ENCODE results near the gene CACNG1. TPM values are rescaled to one million over a fixed set of nuclear protein-coding genes. Genes with fewer than 3 reads are reported as not detected.

The CACNG1 gene
- polyA plus RNA-seq, 1 of the 3 experiments (the other 2 are of a cell fraction), result not detected

DNA sequence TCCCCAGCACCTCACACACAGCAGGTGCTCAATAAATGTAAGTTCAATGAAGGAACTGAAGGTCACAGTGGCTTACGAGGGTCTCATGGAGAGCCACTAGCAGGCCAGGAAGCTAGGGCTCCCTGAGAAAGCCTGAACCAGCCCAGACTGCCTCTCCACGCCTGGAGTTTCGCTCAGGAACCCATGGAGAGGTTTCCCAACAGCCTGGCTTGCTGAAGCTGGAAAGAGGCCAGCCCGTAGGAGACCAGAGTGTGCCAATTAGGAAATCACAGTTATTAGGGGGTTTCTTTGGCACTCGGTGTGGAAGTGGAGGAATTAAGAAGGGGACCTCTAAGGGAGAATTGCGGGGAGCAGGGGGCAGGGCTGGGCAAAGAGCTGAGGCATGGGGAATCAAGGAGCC is 36.3 kb upstream of the CACNG1 start:
- Histone ChIP-seq H3K9me3 (no peaks in the 10 kb centered on the region), H3K4me3 (ENCODE audit: low read depth in 2 of 2, low read length in 1 of 2) (no peak overlapping the region), H3K36me3 (replicated peaks in 1 of 2; ENCODE audit: control insufficient read depth in 1 of 2, insufficient read depth in 2 of 2, low read length in 1 of 2) (no peaks in the 10 kb centered on the region), H4K20me1 (ENCODE audit: insufficient read depth) (no peaks in the 10 kb centered on the region), H3K27me3 (ENCODE audit: insufficient read depth) (no peaks in the 10 kb centered on the region), H3K4me2 (no peak overlapping the region), H3K9ac (no peak overlapping the region), H2AFZ (ENCODE audit: low read depth) (no peak overlapping the region), H3K79me2 (ENCODE audit: insufficient read depth) (no peaks in the 10 kb centered on the region), H3K4me1 (ENCODE audit: control insufficient read depth in 1 of 2, insufficient read depth in 2 of 2, low read depth in 1 of 2, low read length in 1 of 2) (peaks cover 0 to 30% of the 10 kb centered on the region in 2 experiments; a peak in 1 of 4 replicates), H3K27ac (ENCODE audit: low read depth in 2 of 2, low read length in 1 of 2) (peak overlapping the region in 1 of 2 experiments; percentile 20; a peak in 2 of 4 replicates), H3K9me2 (no peaks in the 10 kb centered on the region), H3F3A (replicated peaks; ENCODE audit: insufficient read depth) (no peaks in the 10 kb centered on the region)
- TF ChIP-seq JUND (IDR thresholded peaks at IDR 0.05), result no peak
- TF ChIP-seq NFIC (IDR thresholded peaks at IDR 0.05; ENCODE audit: borderline replicate concordance), result no peak
- ChIA-PET POLR2A (no interaction called here), CTCF (no interaction called here)
- no peak for DNase-seq
- WGBS (ENCODE audit: low lambda C conversion rate), result 65% methylated on average over 6 of the region's 6 CpGs

DNA sequence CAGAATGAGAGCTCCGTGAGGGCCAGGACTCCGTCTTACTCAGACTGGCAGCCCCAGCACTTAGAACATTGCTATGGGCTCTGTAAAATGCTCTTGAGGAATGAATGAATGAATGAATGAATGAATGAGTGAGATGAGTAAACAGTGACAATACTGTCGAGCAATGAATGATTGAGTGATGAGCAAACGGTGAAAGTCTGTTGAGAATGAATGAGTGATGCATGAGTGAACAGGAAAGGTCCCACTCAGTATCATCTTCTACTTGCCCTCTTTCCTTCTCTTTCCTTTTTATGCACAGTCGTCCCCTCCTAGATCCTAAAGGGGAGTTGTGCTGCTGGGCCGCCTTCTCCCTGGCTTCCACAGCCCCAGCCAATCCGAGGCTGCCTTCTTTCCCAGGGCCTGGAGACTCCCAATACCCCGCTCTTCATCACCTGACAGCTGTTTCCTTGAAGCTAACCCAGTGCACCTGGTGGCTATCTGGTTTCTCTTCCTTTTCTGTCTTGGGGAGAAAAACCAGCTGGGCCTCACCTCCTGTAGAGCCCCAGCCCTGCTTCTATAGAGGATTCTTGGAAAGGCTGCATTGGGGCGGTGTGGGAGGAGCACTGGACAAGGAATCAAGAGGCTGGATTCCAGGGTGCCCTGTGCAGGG is 32.7 kb upstream of the CACNG1 start:
- Histone ChIP-seq H3K4me1 (ENCODE audit: control insufficient read depth in 1 of 2, insufficient read depth in 2 of 2, low read depth in 1 of 2, low read length in 1 of 2) (peaks cover 0 to 54% of the 10 kb centered on the region in 2 experiments; a peak in 1 of 4 replicates), H3K27me3 (ENCODE audit: insufficient read depth) (no peaks in the 10 kb centered on the region), H3K27ac (ENCODE audit: low read depth in 2 of 2, low read length in 1 of 2) (no peak overlapping the region; a peak in 1 of 4 replicates), H3K9me3 (no peaks in the 10 kb centered on the region), H2AFZ (ENCODE audit: low read depth) (no peak overlapping the region), H3K9ac (no peak overlapping the region), H3K4me3 (ENCODE audit: low read depth in 2 of 2, low read length in 1 of 2) (no peak overlapping the region), H3K79me2 (ENCODE audit: insufficient read depth) (no peaks in the 10 kb centered on the region), H3K4me2 (no peak overlapping the region), H3F3A (replicated peaks; ENCODE audit: insufficient read depth) (no peaks in the 10 kb centered on the region), H3K36me3 (replicated peaks in 1 of 2; ENCODE audit: control insufficient read depth in 1 of 2, insufficient read depth in 2 of 2, low read length in 1 of 2) (no peaks in the 10 kb centered on the region), H3K9me2 (no peaks in the 10 kb centered on the region), H4K20me1 (ENCODE audit: insufficient read depth) (no peaks in the 10 kb centered on the region)
- TF ChIP-seq NRF1 (IDR thresholded peaks at IDR 0.05; ENCODE audit: low read depth, low read length), result no peak
- no peak for TF ChIP-seq EP300 (IDR thresholded peaks at IDR 0.05; ENCODE audit: borderline replicate concordance in 1 of 2, low read depth in 1 of 2, low read length in 1 of 2)
- ChIA-PET CTCF (no interaction called here), POLR2A (interaction anchor here (1.3 kb wide), 1 partner anchor 9 kb away, joined by 3 read pairs; no protein-coding TSS in a partner anchor)
- DNase-seq, result no peak
- 64% methylated on average over 9 of the region's 9 CpGs for whole genome bisulfite sequencing (ENCODE audit: low lambda C conversion rate)

DNA sequence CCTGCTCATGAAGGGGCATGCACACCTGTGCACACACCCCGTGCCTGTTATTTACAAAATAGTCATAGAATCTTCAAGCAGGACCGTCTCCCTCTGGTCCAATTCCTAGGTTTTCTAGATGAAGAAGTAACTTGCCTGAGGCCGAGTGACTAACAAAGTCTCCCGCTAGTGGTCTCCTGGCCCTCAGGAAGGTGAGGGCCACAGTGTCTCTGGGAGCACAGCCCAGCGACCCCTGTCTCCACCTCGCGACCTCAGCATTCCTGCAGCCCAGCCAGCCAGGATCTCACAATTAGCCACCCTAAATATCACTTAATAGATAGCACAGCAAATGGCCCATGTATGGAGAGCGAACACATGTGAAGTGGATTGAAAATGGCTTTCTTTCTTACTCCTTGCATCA is 30.5 kb upstream of the CACNG1 start:
- no peak overlapping the region for H2AFZ ChIP-seq (ENCODE audit: low read depth)
- ChIA-PET CTCF (interaction anchor here (0.6 to 1.0 kb wide), 2 partner anchors 15 to 215 kb away, joined by 3 read pairs; no protein-coding TSS in a partner anchor), POLR2A (no interaction called here)
- H3K27me3 ChIP-seq (ENCODE audit: insufficient read depth), result no peaks in the 10 kb centered on the region
- H3K4me2 ChIP-seq, result no peak overlapping the region
- no peaks in the 10 kb centered on the region for H3K36me3 ChIP-seq (replicated peaks in 1 of 2; ENCODE audit: control insufficient read depth in 1 of 2, insufficient read depth in 2 of 2, low read length in 1 of 2)
- TF ChIP-seq, protein P1, sequence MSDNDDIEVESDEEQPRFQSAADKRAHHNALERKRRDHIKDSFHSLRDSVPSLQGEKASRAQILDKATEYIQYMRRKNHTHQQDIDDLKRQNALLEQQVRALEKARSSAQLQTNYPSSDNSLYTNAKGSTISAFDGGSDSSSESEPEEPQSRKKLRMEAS (IDR thresholded peaks at IDR 0.05; ENCODE audit: low read depth), result no peak
- TF ChIP-seq, protein P2, sequence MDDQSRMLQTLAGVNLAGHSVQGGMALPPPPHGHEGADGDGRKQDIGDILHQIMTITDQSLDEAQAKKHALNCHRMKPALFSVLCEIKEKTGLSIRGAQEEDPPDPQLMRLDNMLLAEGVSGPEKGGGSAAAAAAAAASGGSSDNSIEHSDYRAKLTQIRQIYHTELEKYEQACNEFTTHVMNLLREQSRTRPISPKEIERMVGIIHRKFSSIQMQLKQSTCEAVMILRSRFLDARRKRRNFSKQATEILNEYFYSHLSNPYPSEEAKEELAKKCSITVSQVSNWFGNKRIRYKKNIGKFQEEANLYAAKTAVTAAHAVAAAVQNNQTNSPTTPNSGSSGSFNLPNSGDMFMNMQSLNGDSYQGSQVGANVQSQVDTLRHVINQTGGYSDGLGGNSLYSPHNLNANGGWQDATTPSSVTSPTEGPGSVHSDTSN (IDR thresholded peaks at IDR 0.05), result no peak
- TF ChIP-seq RCOR1 (IDR thresholded peaks at IDR 0.05; ENCODE audit: low read length), result 0 out of 2 replicates have a peak, but pooled peaks have one; percentile 16
- no peak for DNase-seq
- no peaks in the 10 kb centered on the region for H3K79me2 ChIP-seq (ENCODE audit: insufficient read depth)
- H3K9me3 ChIP-seq, result no peaks in the 10 kb centered on the region
- 79% methylated on average over 8 of the region's 8 CpGs for WGBS (ENCODE audit: low lambda C conversion rate)
- H3K4me3 ChIP-seq (ENCODE audit: low read depth in 2 of 2, low read length in 1 of 2), result no peak overlapping the region
- H3K27ac ChIP-seq (ENCODE audit: low read depth in 2 of 2, low read length in 1 of 2), result peak overlapping the region in 1 of 2 experiments; percentile 56; a peak in 2 of 4 replicates
- no peaks in the 10 kb centered on the region for H4K20me1 ChIP-seq (ENCODE audit: insufficient read depth)
- H3K9me2 ChIP-seq, result no peaks in the 10 kb centered on the region
- no peaks in the 10 kb centered on the region for H3F3A ChIP-seq (replicated peaks; ENCODE audit: insufficient read depth)
- peaks cover 0 to 67% of the 10 kb centered on the region in 2 experiments; a peak in 2 of 4 replicates for H3K4me1 ChIP-seq (ENCODE audit: control insufficient read depth in 1 of 2, insufficient read depth in 2 of 2, low read depth in 1 of 2, low read length in 1 of 2)
- H3K9ac ChIP-seq, result no peak overlapping the region
